DOHH2 (cell line): ENCODE data around the gene S100A14.

Experiments
- CTCF ChIP-seq: fragments of 200-600 bp; sonication (generic); IDR thresholded peaks from one replicate; pipeline ENCODE4 v1.5.1; 2014; ENCODE audit warnings: antibody characterized with exemption, mild to moderate bottlenecking, low read depth, low read length; ENCODE audit not compliant: poor library complexity, severe bottlenecking
- EZH2phosphoT487 ChIP-seq: fragments of 200-600 bp; sonication (generic); IDR thresholded peaks from 2 replicates; pipeline ENCODE4 v1.6.1; 2017; ENCODE audit warnings: borderline replicate concordance, mild to moderate bottlenecking, antibody characterized with exemption, low read length, moderate library complexity, mixed read lengths

- TF ChIP-seq CTCF, result no peak
- no peak for TF ChIP-seq EZH2phosphoT487
These were observed 6.6 kb downstream of the S100A14 start for GRCh38 chr1:153609585-153609907.
